SK-N-SH (cell line): ENCODE results near the gene CFAP47.

ENCODE experiments used
- FOSL2 ChIP-seq: IDR thresholded peaks from 2 replicates; pipeline ENCODE4 v1.4.0; 2012; ENCODE audit warnings: low read depth, mild to moderate bottlenecking, moderate library complexity, borderline replicate concordance
- GABPA ChIP-seq: IDR thresholded peaks from 2 replicates; pipeline ENCODE4 v1.4.0; 2012; ENCODE audit warnings: low read depth, mild to moderate bottlenecking
- JUND ChIP-seq: IDR thresholded peaks from 2 replicates; pipeline ENCODE4 v1.4.0; 2012
- TF ChIP-seq, protein P1 (sequence below): fragments of 200-600 bp; sonication (generic); IDR thresholded peaks from 2 replicates; pipeline ENCODE4 v1.6.1; 2017; ENCODE audit warnings: antibody characterized with exemption, mild to moderate bottlenecking, moderate library complexity

DNA sequence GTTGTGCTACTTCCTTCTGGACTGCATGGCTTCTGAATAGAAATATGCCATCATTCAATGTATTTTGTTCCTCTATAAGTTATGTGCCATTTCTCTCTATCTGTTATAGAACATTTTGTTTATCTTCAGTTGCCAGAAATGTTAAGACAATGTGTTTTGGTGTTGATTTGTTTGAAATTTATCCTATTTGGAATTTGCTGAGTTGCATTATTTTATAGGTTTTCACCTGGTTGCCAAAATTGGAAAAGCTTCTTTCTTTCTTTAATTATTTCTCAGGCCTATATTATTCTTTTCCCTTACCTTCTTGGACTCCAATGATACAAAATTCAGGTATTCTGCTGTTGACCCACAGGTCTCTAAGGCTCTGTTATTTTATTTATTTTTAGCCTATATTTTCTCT lies 33.4 kb upstream of the CFAP47 start:
- TF ChIP-seq, protein P1, sequence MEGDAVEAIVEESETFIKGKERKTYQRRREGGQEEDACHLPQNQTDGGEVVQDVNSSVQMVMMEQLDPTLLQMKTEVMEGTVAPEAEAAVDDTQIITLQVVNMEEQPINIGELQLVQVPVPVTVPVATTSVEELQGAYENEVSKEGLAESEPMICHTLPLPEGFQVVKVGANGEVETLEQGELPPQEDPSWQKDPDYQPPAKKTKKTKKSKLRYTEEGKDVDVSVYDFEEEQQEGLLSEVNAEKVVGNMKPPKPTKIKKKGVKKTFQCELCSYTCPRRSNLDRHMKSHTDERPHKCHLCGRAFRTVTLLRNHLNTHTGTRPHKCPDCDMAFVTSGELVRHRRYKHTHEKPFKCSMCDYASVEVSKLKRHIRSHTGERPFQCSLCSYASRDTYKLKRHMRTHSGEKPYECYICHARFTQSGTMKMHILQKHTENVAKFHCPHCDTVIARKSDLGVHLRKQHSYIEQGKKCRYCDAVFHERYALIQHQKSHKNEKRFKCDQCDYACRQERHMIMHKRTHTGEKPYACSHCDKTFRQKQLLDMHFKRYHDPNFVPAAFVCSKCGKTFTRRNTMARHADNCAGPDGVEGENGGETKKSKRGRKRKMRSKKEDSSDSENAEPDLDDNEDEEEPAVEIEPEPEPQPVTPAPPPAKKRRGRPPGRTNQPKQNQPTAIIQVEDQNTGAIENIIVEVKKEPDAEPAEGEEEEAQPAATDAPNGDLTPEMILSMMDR: no peak
- no peak for TF ChIP-seq FOSL2
- no peak for TF ChIP-seq JUND
- no peak for TF ChIP-seq GABPA
